GM12864 (cell line): Measurements from ENCODE around the gene IMPACT.

Experiments used
- DNase-seq: peaks from one replicate; pipeline ENCODE4 v3.0.0-alpha.2; 2011; ENCODE audit warnings: low read depth
- H3K4me3 ChIP-seq: 2 replicates; pipeline ENCODE4 v1.5.1; 2011; ENCODE audit warnings: mild to moderate bottlenecking, low read depth, low read length, control low read depth
- TF ChIP-seq, protein P1 (sequence below): IDR thresholded peaks from 2 replicates; pipeline ENCODE4 v1.5.1; 2011; ENCODE audit warnings: low read depth, mild to moderate bottlenecking, moderate library complexity, low read length, control low read depth, inconsistent platforms; ENCODE audit errors: missing control alignments

The IMPACT gene

DNA sequence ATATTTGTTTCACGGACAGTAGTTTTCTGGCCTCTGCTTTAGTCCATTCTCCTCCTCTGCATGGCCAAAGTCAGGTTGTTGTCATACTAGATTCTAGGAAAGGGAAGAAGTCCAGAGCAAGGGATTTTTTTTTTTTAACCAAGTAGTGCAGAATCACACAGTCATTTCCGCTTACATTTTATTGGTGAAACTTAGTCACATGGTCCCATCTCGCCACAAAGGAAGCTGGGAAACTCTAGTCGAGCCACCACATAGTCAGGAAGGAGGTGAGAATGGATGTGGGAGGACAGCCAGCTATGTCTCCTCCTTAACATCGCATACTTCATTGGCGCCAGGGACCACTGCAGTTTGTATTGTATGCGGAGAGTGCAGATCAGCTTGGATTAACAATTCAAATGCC is 44.3 kb downstream of the IMPACT start:
- no peak for DNase-seq
- TF ChIP-seq, protein P1, sequence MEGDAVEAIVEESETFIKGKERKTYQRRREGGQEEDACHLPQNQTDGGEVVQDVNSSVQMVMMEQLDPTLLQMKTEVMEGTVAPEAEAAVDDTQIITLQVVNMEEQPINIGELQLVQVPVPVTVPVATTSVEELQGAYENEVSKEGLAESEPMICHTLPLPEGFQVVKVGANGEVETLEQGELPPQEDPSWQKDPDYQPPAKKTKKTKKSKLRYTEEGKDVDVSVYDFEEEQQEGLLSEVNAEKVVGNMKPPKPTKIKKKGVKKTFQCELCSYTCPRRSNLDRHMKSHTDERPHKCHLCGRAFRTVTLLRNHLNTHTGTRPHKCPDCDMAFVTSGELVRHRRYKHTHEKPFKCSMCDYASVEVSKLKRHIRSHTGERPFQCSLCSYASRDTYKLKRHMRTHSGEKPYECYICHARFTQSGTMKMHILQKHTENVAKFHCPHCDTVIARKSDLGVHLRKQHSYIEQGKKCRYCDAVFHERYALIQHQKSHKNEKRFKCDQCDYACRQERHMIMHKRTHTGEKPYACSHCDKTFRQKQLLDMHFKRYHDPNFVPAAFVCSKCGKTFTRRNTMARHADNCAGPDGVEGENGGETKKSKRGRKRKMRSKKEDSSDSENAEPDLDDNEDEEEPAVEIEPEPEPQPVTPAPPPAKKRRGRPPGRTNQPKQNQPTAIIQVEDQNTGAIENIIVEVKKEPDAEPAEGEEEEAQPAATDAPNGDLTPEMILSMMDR: no peak
- no peak overlapping the region for H3K4me3 ChIP-seq

DNA sequence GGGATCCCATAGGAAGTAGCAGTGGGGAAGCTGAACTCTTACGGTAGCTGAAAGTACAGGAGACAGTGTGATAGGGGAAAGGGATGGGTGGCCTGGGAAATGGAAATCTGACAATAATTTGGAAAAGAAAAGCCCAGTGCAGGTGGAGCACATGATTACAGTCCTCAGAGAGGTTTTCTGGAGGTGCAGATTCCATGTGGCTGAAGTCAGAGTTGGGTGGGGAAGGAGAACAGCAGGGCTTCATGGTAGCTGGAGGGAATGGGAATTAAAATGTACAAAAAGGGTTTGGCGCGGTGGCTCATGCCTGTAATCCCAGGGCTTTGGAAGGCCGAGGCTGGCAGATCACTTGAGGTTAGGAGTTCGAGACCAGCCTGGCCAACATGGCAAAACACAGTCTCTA is 46.1 kb downstream of the IMPACT start:
- DNase-seq: no peak
- H3K4me3 ChIP-seq: no peak overlapping the region
- TF ChIP-seq, protein P1: no peak

DNA sequence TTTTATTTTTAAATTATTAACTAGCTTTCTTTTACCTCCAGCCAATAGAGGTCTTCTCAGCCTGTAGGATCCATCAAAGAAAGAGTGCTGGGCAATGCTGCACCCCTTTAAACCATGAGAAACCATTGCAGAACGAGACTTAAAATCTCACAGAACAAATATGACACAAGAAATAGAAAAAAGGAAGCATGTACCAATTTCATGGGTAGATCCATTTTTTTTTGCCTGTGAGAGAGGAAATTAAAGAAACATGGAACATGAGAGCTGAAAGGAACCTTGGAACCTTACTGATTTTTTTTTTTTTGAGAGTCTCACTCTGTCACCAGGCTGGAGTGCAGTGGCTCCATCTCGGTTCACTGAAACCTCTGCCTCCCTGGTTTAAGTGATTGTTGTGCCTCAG is 47.9 kb downstream of the IMPACT start:
- no peak overlapping the region for H3K4me3 ChIP-seq
- DNase-seq: no peak
- TF ChIP-seq, protein P1: no peak

DNA sequence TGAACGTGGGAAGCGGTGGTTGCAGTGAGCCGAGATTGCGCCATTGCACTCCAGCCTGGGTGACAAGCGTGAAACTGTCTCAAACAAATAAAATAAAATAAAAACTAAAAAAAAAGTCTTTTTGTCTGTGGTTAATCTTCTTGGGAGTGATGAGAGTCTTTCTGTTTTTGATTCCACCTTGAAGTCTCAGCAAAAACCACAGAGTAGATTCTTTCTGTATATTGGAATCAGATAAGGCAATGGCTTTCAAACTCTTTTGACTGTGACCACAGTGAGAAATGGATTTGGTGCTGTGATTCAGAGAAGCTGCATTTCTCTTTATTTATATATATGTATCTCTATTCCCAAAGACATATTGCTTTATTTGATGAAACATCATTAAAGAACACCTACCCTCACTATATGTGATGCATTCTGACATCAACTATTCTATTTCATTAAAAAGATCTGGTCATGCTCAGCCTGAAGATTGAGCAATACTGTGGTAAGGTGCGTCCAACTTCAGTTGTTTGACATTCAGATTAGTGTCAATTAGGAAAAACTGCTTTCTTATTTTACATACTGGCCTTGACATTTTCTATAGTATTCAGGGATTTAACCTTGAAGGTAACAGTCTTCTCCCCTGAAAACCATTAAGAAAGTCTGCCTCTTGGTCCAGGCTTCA is 49.6 kb downstream of the IMPACT start:
- TF ChIP-seq, protein P1: no peak
- DNase-seq: no peak
- H3K4me3 ChIP-seq: no peak overlapping the region

DNA sequence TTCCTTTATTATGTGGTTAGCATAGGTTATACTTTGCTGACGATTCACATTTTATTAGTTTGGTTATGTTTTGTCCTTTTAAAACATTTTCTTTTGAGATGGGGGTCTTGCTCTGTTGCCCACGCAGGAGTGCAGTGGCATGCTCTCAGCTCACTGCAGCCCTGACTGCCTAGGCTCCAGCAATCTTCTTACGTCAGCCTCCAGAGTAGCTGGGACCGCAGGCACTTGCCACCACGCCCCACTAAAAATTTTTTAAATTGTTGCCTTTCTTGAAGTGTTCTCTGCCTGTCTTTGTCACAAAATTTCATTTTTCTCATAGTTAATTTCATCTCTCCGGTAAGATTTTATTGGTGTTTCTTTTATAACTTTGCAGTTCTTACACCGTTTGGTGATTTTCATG is 52.9 kb downstream of the IMPACT start:
- DNase-seq: no peak
- TF ChIP-seq, protein P1: no peak

DNA sequence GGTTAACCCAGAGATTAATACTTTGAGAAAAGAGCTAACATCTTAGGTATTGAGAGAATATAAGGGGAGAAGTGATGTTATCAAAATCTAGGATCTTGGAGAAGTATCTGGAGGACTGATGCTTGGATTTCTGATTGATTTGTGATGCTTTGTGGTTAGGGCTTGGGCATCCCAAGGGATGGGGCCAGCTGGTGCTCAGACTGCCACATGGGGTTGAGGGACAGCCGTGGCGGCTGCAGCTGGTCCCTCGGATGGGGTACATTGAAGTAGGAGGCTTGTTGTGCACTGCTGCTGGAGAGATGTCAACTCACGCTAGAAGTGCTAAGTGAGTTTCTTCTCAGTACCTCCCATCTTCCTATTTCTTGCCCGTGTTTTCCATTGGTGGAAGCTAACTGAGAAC is 56.4 kb downstream of the IMPACT start:
- no peak for DNase-seq
- H3K4me3 ChIP-seq: no peak overlapping the region
- TF ChIP-seq, protein P1: no peak

More for the DNA sequence above, 52.9 kb downstream of the IMPACT start:
- H3K4me3 ChIP-seq: no peak overlapping the region

DNA sequence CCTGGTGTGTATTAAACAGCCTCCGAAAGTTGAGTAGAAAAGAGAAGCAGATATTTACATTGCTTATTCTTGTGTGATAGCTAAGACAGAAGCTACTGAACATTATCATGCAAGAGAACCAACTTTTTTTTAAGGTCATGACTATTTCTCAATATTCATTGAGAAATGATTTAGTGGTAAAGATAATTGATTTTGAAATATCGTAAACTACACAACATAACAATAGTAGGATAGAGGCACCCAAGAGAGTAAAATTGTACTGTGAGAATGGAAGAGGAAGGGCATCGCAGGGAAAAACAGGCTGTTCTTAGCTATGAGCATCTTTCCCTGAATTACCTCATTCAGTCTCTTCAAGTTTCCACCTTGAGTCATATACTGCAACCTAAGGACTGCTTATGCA is 59.2 kb downstream of the IMPACT start:
- TF ChIP-seq, protein P1: no peak
- H3K4me3 ChIP-seq: no peak overlapping the region
- no peak for DNase-seq
